ENCODE measurements around the gene XRN1.

The XRN1 gene

GRCh38 chr3:142268426-142268825, 179.4 kb downstream of the XRN1 start:
- no peak for DNase-seq

GRCh38 chr3:142267269-142267668, 180.6 kb downstream of the XRN1 start:
- DNase-seq, result no peak

GRCh38 chr3:142263112-142263511, 184.7 kb downstream of the XRN1 start:
- DNase-seq, result peak; percentile 60

- no peak for DNase-seq
Measured at GRCh38 chr3:142259359-142259758, 188.5 kb downstream of the XRN1 start.

- no peak for DNase-seq
Measured at GRCh38 chr3:142256712-142257333, 191.0 kb downstream of the XRN1 start.

All from inflammatory macrophage treated with lipopolysaccharide for 4 hours (primary cell).